Fibroblast of pulmonary artery (primary cell): ENCODE results near the gene FCGR3B.
"Not testable (repeated sequence)": the region's sequence is repeated elsewhere in the genome, so short reads cannot be mapped to it uniquely, and the experiment has no call there.

Source experiments
- DNase-seq: peaks from one replicate; pipeline ENCODE4 v3.0.0-alpha.2; 2010; ENCODE audit warnings: low read depth
- H3K4me3 ChIP-seq: replicated peaks from 2 replicates; pipeline ENCODE4 v1.5.1; 2011; ENCODE audit warnings: low read depth, mild to moderate bottlenecking, control low read depth, low read length, moderate library complexity

Gene FCGR3B

DNA sequence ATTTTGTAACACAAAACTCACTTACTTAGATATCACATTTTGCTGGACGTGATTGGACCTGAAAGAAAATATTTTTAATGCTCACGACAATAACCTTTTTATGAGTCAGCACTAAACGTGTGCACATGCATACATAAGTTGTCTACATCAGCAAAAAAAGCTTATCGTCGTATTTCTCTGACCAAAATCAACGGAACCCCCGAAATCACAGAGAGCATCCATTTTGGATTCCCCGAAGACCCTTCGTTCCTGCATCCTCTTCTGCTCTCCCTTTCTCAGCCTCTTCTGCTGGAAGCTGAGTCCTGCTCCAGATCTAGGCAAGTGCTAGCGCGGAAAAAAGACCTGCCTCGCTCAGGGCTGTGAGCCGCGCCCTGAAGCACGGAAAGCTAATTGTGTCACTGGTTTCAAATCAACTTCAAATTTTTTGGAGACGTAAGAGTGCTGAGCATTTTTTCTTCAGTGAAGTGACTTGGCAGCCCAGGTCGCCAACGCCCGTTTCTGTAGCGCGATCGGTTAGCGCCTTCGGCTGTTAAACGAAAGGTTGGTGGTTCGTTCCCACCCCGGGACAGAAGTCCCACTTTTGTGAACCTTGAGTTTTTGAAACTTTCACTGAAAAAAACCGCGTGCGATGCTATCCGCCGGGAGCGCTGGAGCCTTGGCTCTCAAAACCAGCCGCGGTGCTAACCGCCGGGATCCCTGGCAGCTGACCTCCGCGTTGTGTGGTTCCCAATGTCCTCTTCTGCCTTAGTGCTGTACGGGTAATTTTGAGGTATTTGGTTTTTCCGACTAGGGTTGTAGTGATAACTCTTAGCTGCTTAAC lies 9.6 kb downstream of the FCGR3B start:
- H3K4me3 ChIP-seq, result peak overlapping the region; percentile 61
- peak; percentile 76 for DNase-seq

DNA sequence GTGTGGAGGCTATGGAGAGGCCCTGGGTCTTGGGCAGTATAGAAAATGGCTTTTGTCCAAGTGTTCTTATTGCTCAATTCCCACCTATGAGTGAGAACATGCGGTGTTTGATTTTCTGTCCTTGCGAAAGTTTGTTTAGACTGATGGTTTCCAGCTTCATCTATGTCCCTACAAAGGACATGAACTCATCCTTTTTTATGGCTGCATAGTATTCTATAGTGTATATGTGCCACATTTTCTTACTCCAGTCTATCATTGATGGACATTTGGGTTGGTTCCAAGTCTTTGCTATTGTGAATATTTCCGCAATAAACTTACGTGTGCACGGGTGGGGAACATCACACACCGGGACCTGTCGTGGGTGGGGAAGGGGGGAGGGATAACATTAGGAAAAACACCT lies 10.6 kb downstream of the FCGR3B start:
- H3K4me3 ChIP-seq, result not testable (repeated sequence)

DNA sequence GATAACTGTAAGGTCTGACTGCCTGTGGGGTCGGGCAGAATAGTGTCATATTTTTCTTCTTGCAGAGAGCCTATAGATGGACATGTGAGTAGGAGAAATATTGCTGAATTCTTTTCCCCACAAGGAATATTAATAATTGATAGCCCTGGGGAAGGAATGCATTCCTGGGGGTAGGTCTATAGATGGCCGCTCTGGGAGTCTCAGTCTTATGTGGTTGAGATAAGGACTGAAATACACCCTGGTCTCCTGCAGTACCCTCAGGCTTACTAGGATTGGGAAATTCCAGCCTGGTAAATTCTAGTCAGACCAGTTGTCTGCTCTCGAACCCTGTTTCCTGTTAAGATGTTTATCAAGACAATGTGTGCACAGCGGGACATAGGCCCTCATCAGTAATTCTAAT lies 12.5 kb downstream of the FCGR3B start:
- DNase-seq, result not testable (repeated sequence)

More for the DNA sequence above, 10.6 kb downstream of the FCGR3B start:
- not testable (repeated sequence) for DNase-seq

DNA sequence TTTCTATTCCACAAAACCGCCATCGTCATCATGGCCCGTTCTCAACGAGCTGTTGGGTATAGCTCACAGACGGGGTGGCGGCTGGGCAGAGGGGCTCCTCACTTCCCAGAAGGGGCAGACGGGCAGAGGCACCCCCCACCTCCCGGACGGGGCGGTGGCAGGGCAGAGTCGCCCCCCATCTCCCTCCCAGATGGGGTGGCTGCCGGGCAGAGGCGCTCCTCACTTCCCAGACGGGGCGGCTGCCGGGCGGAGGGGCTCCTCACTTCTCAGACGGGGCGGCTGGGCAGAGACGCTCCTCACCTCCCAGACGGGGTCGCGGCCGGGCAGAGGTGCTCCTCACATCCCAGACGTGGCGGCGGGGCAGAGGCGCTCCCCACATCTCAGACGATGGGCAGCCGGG lies 14.6 kb downstream of the FCGR3B start:
- H3K4me3 ChIP-seq, DNase-seq: not testable (repeated sequence)

More for the DNA sequence above, 12.5 kb downstream of the FCGR3B start:
- not testable (repeated sequence) for H3K4me3 ChIP-seq

DNA sequence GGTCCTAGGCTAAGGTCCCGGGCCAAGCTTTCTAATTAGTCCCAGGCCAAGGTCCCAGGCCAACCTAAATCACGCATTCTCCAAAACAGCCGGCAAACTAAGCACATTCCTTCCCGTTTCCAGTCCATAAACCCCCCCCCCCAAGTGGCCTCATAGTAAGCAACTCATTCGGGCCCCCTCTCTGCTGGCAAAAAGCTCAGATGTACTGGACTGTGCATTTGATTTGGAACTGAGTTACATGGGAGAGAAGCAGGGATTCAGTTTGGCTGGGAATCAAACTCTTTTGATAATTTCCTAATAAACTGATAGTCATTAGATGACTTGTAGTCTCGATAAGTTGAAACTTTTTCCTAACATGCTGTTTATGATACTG lies 17.8 kb downstream of the FCGR3B start:
- H3K4me3 ChIP-seq, result peak overlapping the region; percentile 60
- DNase-seq, result peak; percentile 24

DNA sequence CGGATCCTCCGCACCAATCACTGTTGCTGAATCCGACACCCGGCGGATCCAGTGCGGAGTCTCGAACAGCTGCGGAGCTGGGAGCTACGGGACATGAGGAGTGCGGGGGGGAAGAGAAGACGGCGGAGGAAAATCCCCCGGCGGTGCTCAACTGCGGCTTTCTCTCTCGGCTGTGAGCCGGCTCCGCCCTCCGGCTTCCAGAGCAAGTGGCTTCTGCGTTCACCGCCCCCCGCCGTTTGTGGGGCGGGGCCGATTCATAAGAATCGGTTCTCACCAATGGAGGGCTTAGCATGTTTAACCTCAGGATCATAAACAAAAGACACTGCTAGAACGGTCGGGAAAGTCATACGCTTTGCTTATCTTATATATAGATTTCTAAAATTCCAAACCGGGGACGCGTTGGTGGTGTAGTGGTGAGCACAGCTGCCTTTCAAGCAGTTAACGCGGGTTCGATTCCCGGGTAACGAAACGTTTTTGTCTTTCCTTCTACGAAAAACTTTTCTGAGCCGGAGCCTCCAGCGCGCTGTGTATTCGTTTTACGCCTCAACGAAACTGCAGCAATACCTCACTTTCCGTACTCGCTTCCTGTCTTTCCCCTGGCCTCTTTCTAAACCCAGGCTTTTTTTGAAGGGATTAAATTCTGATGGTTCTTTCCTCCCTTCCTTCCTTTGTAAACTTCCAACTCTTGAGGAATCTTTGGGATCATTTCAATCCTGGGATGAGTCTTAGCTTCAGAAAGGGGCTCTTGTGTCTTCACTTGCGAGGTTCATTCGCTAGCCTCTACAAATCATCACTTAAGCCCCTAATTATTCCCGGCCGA lies 18.4 kb downstream of the FCGR3B start:
- peak overlapping the region; percentile 60 for H3K4me3 ChIP-seq
- DNase-seq, result peak; percentile 97

DNA sequence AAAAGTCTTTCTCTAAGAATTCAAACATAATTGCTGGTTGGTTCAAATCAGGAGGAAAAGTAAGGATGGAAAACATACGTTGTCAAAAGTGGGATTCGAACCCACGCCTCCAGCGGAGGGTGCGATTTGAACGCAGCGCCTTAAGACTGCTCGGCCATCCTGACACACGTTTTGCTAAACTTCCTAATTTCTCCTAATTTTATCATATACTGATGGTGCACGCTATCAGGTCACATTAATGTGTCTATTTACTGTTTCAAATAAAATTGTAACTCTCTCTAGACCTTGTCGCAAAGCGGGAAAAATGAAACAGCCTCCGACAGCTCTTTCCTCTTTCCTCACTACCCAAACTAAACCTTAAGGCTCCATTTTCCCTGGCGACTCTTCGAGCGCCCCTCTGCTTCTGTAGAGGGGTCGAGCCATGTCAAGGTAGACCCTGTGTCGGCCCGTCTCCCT lies 19.1 kb downstream of the FCGR3B start:
- H3K4me3 ChIP-seq, result peak overlapping the region; percentile 60
- DNase-seq, result peak; percentile 59

DNA sequence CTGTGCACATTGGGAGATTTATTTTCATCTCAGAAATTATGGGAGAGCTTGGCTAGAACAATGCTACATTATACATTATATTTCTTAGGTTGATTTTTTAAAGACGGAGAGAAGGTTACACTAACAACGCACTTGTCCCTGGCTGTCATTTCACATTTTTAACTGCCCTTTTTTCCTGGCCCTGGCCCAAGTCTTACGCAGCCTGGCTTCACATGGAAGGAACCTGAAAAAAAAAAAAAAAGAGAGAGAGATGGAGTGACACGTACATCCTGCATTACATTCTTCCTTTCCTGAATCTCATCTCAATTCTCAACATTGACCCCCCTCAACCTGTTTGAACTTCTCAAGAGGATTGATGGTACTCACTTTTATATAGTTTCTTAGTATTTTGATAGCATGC lies 20.8 kb downstream of the FCGR3B start:
- DNase-seq, H3K4me3 ChIP-seq: not testable (repeated sequence)

DNA sequence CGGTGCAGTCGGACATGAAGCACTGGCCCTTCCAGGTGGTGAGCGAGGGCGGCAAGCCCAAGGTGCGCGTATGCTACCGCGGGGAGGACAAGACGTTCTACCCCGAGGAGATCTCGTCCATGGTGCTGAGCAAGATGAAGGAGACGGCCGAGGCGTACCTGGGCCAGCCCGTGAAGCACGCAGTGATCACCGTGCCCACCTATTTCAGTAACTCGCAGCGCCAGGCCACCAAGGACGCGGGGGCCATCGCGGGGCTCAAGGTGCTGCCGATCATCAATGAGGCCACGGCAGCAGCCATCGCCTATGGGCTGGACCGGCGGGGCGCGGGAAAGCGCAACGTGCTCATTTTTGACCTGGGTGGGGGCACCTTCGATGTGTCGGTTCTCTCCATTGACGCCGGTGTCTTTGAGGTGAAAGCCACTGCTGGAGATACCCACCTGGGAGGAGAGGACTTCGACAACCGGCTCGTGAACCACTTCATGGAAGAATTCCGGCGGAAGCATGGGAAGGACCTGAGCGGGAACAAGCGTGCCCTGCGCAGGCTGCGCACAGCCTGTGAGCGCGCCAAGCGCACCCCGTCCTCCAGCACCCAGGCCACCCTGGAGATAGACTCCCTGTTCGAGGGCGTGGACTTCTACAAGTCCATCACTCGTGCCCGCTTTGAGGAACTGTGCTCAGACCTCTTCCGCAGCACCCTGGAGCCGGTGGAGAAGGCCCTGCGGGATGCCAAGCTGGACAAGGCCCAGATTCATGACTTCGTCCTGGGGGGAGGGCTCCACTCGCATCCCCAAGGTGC lies 24.2 kb downstream of the FCGR3B start:
- not testable (repeated sequence) for DNase-seq, H3K4me3 ChIP-seq

DNA sequence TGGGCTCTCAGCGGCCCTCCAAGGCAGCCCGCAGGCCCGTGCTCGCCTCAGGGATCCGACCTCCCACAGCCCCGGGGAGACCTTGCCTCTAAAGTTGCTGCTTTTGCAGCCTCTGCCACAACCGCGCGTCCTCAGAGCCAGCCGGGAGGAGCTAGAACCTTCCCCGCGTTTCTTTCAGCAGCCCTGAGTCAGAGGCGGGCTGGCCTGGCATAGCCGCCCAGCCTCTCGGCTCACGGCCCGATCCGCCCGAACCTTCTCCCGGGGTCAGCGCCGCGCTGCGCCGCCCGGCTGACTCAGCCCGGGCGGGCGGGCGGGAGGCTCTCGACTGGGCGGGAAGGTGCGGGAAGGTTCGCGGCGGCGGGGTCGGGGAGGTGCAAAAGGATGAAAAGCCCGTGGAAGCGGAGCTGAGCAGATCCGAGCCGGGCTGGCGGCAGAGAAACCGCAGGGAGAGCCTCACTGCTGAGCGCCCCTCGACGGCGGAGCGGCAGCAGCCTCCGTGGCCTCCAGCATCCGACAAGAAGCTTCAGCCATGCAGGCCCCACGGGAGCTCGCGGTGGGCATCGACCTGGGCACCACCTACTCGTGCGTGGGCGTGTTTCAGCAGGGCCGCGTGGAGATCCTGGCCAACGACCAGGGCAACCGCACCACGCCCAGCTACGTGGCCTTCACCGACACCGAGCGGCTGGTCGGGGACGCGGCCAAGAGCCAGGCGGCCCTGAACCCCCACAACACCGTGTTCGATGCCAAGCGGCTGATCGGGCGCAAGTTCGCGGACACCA lies 25.0 kb downstream of the FCGR3B start:
- peak; percentile 51 for DNase-seq
- H3K4me3 ChIP-seq, result not testable (repeated sequence)

DNA sequence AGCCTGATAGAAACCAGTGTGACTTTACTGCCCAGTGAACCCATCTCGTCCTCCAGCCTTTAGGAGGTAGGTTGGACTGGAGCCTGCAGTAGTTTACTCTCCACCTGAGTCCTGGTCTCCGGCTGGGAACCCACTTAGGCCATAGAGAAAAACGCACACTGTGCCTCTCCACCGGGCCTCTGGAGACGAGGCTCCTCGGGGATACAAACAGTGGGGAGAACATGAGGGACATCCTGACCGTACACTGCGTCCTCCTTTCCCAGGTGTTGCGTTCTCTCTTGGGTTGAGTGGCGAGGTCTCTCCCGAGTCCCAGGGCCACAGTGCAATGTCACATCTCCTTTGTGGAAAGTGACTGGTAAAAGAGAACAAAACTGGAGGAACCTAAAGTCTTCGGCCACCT lies 26.0 kb downstream of the FCGR3B start:
- not testable (repeated sequence) for DNase-seq, H3K4me3 ChIP-seq

DNA sequence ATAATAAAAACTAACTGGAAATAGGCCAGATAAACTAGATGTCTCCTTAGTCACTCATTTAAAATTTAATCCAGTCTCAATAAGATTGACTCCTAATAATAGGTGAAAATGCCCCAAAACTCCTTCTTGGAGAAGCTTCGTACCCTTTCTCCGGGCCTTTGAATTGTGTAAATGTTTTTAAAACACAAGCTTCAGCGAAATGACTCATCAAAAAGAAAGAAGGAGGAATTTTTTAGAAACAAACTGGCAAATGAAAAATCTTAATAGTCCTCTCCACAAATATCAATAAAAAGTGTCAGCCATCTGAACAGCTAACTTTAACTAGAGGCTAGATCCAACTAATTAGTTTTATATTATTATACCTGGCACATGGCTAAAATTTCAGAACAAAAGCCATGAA lies 33.9 kb downstream of the FCGR3B start:
- DNase-seq, result not testable (repeated sequence)

DNA sequence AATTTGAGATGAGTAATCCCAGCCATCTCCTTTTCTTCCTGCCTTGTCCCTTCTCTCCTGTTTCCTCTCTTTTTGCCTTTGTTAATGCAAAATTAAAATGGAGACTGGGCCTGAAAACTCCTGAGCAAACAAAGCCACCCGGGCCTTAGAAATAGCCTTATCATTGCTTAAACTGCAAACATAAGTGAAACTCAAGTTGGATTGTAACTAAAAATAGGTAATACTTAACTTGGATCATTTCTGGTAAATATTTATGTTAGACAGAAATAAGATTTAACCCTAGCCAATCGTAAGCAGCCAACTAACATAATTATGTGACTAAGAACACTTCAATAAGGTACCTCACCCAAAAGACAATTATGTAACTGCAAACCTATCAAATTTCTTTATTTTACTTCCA lies 35.4 kb downstream of the FCGR3B start:
- not testable (repeated sequence) for DNase-seq, H3K4me3 ChIP-seq

More for the DNA sequence above, 33.9 kb downstream of the FCGR3B start:
- not testable (repeated sequence) for H3K4me3 ChIP-seq

DNA sequence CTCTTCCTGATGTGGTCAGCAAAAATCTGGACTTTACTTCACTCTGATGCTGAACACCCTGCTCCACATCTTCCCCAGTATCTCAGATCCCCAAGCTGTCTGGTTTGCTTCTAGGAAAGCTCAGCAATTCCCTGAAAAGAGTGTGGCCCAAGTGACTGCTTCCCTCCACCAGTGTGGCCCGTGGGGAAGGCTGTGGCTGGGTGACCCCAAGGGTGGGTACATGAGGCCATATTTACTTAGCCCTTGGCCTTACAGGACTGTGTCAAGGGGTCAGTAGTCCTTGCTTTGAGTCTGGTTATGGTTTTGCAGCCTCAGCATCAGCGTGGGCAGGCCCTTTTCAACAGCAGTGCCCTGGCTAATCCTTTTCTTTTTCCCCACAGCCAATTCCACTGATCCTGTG lies 35.8 kb downstream of the FCGR3B start:
- not testable (repeated sequence) for H3K4me3 ChIP-seq, DNase-seq

DNA sequence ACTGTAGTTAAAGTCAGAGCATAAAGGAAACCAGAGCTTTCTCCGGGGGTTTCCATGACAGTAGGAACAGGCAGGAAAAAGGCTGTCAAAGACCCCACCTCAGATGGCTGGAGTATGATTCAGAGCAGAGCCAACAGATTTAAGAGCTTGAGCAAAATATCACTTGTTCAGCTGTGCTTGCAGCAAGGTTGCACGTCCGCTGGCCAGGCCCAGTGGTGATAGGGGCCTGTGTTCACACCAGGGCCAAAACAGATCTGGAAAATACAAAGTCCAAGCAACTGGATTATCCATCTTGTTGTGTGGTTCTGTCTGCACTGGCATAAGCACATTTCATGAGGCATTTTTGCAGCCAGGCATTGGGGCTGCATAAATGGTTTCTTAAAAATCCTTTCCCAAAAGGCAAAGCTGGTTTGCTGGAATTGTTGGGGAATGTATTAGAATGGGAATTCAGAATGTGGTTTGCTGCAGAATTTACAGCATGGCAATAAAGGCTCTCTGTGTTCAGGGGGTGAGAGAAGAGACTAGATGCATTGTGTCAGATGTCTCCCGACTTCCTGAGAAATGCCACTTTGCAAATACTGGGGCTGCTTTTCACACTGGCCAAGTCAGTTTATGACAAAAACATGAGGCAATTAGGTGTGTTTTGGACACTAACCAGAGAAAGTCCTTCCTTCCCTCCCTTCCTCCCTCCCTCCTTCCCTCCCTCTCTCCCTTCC lies 36.5 kb downstream of the FCGR3B start:
- not testable (repeated sequence) for DNase-seq, H3K4me3 ChIP-seq

DNA sequence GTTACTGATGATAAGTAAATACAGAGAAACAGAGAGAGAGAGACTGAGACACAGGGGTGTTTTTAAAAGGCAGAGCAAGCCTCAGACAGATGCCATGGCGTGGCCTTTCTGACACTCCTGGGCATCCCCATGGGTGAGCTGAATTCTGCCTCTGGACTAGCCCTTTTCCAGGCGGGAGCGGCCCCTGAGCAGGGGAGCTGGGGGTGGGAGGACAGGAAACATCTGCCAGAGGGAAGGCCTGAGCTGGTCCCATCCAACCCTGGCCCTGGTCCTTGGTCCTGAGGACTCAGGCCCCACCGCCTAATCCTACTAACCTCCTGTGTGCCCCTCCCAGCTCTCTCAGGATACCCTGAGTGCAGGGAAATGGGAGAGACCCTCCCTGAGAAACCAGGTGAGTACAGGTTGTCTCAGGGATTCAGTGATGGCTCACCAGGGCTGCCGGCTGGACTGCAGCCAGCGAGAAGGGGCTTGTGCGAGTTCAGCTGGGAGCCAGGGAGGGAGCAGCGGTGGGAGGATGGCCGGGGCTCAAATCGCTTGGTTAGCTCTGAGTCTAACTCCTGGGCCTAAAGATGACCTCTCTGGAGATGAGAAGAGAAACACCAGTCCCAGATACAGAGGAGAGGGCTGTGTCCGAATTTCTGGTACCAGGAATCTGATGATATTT lies 37.8 kb downstream of the FCGR3B start:
- not testable (repeated sequence) for H3K4me3 ChIP-seq, DNase-seq

DNA sequence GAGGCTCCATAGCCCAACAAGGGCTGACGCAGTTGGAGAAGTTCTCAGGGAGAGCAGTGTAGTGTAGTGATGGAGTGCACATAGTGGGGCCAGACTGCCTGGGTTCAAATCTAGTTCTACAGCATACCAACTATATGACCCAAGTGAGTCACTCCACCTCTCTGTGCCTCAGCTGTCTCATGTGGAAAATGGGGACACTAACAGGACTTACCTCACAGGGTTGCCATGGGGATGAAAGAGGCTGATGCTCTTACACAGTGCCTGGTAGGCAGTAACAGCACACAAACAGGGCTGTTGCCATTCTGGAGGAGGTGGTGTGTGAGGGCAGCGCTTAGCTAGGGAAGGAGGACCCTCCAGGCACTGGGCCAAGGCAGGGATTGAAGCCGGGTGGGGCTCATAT lies 38.4 kb downstream of the FCGR3B start:
- DNase-seq, H3K4me3 ChIP-seq: not testable (repeated sequence)
